IMR-90 (cell line): ENCODE data around the gene AGBL1. TPM values are rescaled to one million over a fixed set of nuclear protein-coding genes. Genes with fewer than 3 reads are reported as not detected.

Source experiments
- ATAC-seq: fragments of 200-7000 bp; cut with Tn5 transposase; 2 replicates; pipeline ENCODE4 v1.9.1; 2020; ENCODE audit warnings: low read depth, mild to moderate bottlenecking, moderate library complexity
- BruUV-seq: library from RNA; stranded (reverse); fragments of 400-500 nt; replicated peaks from 2 replicates; lab custom pipeline; 2021; lab: Mats Ljungman, UMichigan
- CTCF ChIA-PET: fragments of 300-600 bp; formaldehyde crosslinking; extraction: SDS; loops from one replicate; lab custom pipeline; 2021; ENCODE audit warnings: antibody characterized with exemption; lab: Yijun Ruan, JAX
- POLR2A ChIA-PET: fragments of 300-600 bp; sonication (Branson Sonifier 250); formaldehyde crosslinking; loops from one replicate; lab custom pipeline; 2022; ENCODE audit warnings: antibody characterized with exemption; ENCODE audit not compliant: unreplicated experiment; lab: Charles Lee
- DNase-seq: peaks from one replicate; pipeline ENCODE4 v3.0.0; 2013
- H2AFZ ChIP-seq: replicated peaks from 2 replicates; pipeline ENCODE3; 2013; ENCODE audit warnings: low read length, mild to moderate bottlenecking; ENCODE audit not compliant: poor library complexity
- H2AK5ac ChIP-seq: 2 replicates; pipeline ENCODE4 v1.6.1; 2013; ENCODE audit warnings: low read depth, low read length, inconsistent platforms
- H2AK9ac ChIP-seq: replicated peaks from 2 replicates; pipeline ENCODE3; 2013; ENCODE audit warnings: mild to moderate bottlenecking, low read depth, low read length, moderate library complexity; ENCODE audit not compliant: poor library complexity
- H2BK120ac ChIP-seq: 2 replicates; pipeline ENCODE4 v1.6.1; 2013; ENCODE audit warnings: low read depth, low read length, inconsistent platforms
- H2BK15ac ChIP-seq: 3 replicates; pipeline ENCODE4 v1.6.1; 2013; ENCODE audit warnings: low read depth, low read length, inconsistent platforms
- H2BK20ac ChIP-seq: 2 replicates; pipeline ENCODE4 v1.6.1; 2013; ENCODE audit warnings: low read depth, mild to moderate bottlenecking, inconsistent platforms, low read length, moderate library complexity
- H2BK5ac ChIP-seq: 2 replicates; pipeline ENCODE4 v1.6.1; 2013; ENCODE audit warnings: mild to moderate bottlenecking, low read depth, low read length, inconsistent platforms; ENCODE audit not compliant: poor library complexity, severe bottlenecking
- H3K14ac ChIP-seq: replicated peaks from 2 replicates; pipeline ENCODE4 v1.6.1; 2013; ENCODE audit warnings: low read depth, low read length, inconsistent platforms
- H3K18ac ChIP-seq: 2 replicates; pipeline ENCODE4 v1.6.1; 2013; ENCODE audit warnings: low read depth, low read length, control low read depth
- H3K23ac ChIP-seq: 2 replicates; pipeline ENCODE4 v1.6.1; 2013; ENCODE audit warnings: low read depth, low read length, inconsistent platforms
- H3K27ac ChIP-seq: 2 replicates; pipeline ENCODE4 v1.5.1; 2013; ENCODE audit warnings: mild to moderate bottlenecking, control low read depth, low read length; ENCODE audit not compliant: insufficient read depth
- H3K27me3 ChIP-seq: 2 replicates; pipeline ENCODE4 v1.6.1; 2013; ENCODE audit warnings: low read length; ENCODE audit not compliant: control insufficient read depth, insufficient read depth
- H3K36me3 ChIP-seq: 2 replicates; pipeline ENCODE4 v1.6.1; 2013; ENCODE audit warnings: low read length, mixed read lengths; ENCODE audit not compliant: control insufficient read depth, insufficient read depth
- H3K4ac ChIP-seq: 2 replicates; pipeline ENCODE4 v1.6.1; 2013; ENCODE audit warnings: low read depth, low read length, inconsistent platforms
- H3K4me1 ChIP-seq: 2 replicates; pipeline ENCODE4 v1.6.1; 2013; ENCODE audit warnings: low read length, mixed read lengths; ENCODE audit not compliant: control insufficient read depth, insufficient read depth
- H3K4me2 ChIP-seq: 2 replicates; pipeline ENCODE4 v1.6.1; 2013; ENCODE audit warnings: low read depth, mild to moderate bottlenecking, control low read depth, low read length, moderate library complexity
- H3K4me3 ChIP-seq: 2 replicates; pipeline ENCODE4 v1.5.1; 2013; ENCODE audit warnings: low read depth, mild to moderate bottlenecking, control low read depth, low read length, moderate library complexity; ENCODE audit not compliant: insufficient read depth
- H3K56ac ChIP-seq: 2 replicates; pipeline ENCODE4 v1.6.1; 2013; ENCODE audit warnings: low read length, inconsistent platforms; ENCODE audit not compliant: insufficient read depth; ENCODE audit errors: extremely low read depth
- H3K79me1 ChIP-seq, 2 experiments: 2 replicates each; pipeline ENCODE4 v1.6.1; 2013; ENCODE audit warnings: low read length in 2 of 2, inconsistent platforms in 1 of 2, low read depth in 1 of 2
- H3K9ac ChIP-seq: 2 replicates; pipeline ENCODE4 v1.6.1; 2013; ENCODE audit warnings: low read depth, low read length, control low read depth
- H3K9me1 ChIP-seq: 2 replicates; pipeline ENCODE4 v1.6.1; 2013; ENCODE audit warnings: low read length, inconsistent platforms; ENCODE audit not compliant: insufficient read depth
- H3K9me3 ChIP-seq: 2 replicates; pipeline ENCODE4 v1.6.1; 2013; ENCODE audit warnings: low read length; ENCODE audit not compliant: control insufficient read depth, insufficient read depth
- H4K20me1 ChIP-seq: 2 replicates; pipeline ENCODE4 v1.6.1; 2013; ENCODE audit warnings: low read length, inconsistent platforms; ENCODE audit not compliant: insufficient read depth
- H4K5ac ChIP-seq: 2 replicates; pipeline ENCODE4 v1.6.1; 2013; ENCODE audit warnings: mild to moderate bottlenecking, low read depth, low read length, control low read depth
- H4K8ac ChIP-seq, 2 experiments: 2 replicates each; pipeline ENCODE4 v1.6.1; 2013; ENCODE audit warnings: low read depth in 2 of 2, low read length in 2 of 2, control low read depth in 1 of 2, inconsistent platforms in 1 of 2
- H4K91ac ChIP-seq: 2 replicates; pipeline ENCODE4 v1.6.1; 2013; ENCODE audit warnings: low read depth, low read length, inconsistent platforms; ENCODE audit not compliant: insufficient read depth
- BHLHE40 ChIP-seq: fragments of 150-350 bp; IDR thresholded peaks from 2 replicates; pipeline ENCODE4 v1.6.1; 2016; ENCODE audit warnings: mild to moderate bottlenecking, low read depth, low read length
- CEBPB ChIP-seq: IDR thresholded peaks from 2 replicates; pipeline ENCODE4 v1.6.1; 2012; ENCODE audit warnings: low read depth, low read length, improper control_type of control experiment
- CHD1 ChIP-seq: IDR thresholded peaks from 2 replicates; pipeline ENCODE4 v1.6.1; 2012; ENCODE audit warnings: low read depth, low read length, improper control_type of control experiment
- CTCF ChIP-seq: conservative IDR thresholded peaks from 2 replicates; pipeline ENCODE4 v1.5.1; 2012; ENCODE audit warnings: mild to moderate bottlenecking, low read depth, low read length, improper control_type of control experiment
- ELK1 ChIP-seq: fragments of 150-350 bp; IDR thresholded peaks from 2 replicates; pipeline ENCODE4 v1.6.1; 2016; ENCODE audit warnings: low read depth, mild to moderate bottlenecking, low read length, moderate library complexity, borderline replicate concordance
- FOS ChIP-seq: fragments of 150-350 bp; IDR thresholded peaks from 2 replicates; pipeline ENCODE4 v1.6.1; 2016; ENCODE audit warnings: low read depth, low read length
- MAFK ChIP-seq: IDR thresholded peaks from 2 replicates; pipeline ENCODE4 v1.6.1; 2012; ENCODE audit warnings: low read depth, low read length, improper control_type of control experiment
- MAZ ChIP-seq: IDR thresholded peaks from 2 replicates; pipeline ENCODE4 v1.6.1; 2012; ENCODE audit warnings: low read depth, mild to moderate bottlenecking, low read length, improper control_type of control experiment, moderate library complexity, borderline replicate concordance
- MXI1 ChIP-seq: IDR thresholded peaks from 2 replicates; pipeline ENCODE4 v1.6.1; 2012; ENCODE audit warnings: low read depth, mild to moderate bottlenecking, low read length, moderate library complexity, borderline replicate concordance
- NFE2L2 ChIP-seq: fragments of 150-350 bp; IDR thresholded peaks from 2 replicates; pipeline ENCODE4 v1.6.1; 2016; ENCODE audit warnings: low read depth, mild to moderate bottlenecking, low read length
- POLR2A ChIP-seq: IDR thresholded peaks from 2 replicates; pipeline ENCODE4 v1.6.1; 2012; ENCODE audit warnings: mild to moderate bottlenecking, low read depth, low read length
- RAD21 ChIP-seq: IDR thresholded peaks from 2 replicates; pipeline ENCODE4 v1.6.1; 2012; ENCODE audit warnings: low read length, improper control_type of control experiment
- RCOR1 ChIP-seq: IDR thresholded peaks from 2 replicates; pipeline ENCODE4 v1.6.1; 2012; ENCODE audit warnings: mild to moderate bottlenecking, low read length, improper control_type of control experiment; ENCODE audit not compliant: insufficient replicate concordance
- RFX5 ChIP-seq: IDR thresholded peaks from 2 replicates; pipeline ENCODE4 v1.8.0; 2012; ENCODE audit warnings: low read depth, mild to moderate bottlenecking, low read length, moderate library complexity
- SMC3 ChIP-seq: fragments of 150-350 bp; IDR thresholded peaks from 2 replicates; pipeline ENCODE4 v1.6.1; 2016; ENCODE audit warnings: low read depth, mild to moderate bottlenecking, antibody characterized with exemption, low read length, moderate library complexity
- USF2 ChIP-seq: fragments of 150-350 bp; IDR thresholded peaks from 2 replicates; pipeline ENCODE4 v1.6.1; 2017; ENCODE audit warnings: mild to moderate bottlenecking, antibody characterized with exemption, low read length, low read depth
- WGBS, 2 experiments: methylation state at CpG; one replicate each; pipeline versions ENCODE4 v1.1.5 to v1.1.7; 2013; ENCODE audit warnings: missing lambda C conversion rate in 2 of 2; ENCODE audit not compliant: insufficient read length in 1 of 2; ENCODE audit errors: extremely low coverage in 2 of 2; 5-methylcytosine and 5-hydroxymethylcytosine counted together
- dilution Hi-C: fragments of 300-500 bp; cut with HindIII; formaldehyde crosslinking; loops from one replicate; pipeline ENCODE4 v1.14.3; 2018; ENCODE audit warnings: low sequenced_read_pairs; ENCODE audit not compliant: unreplicated experiment
- in situ Hi-C: fragments of 300-500 bp; cut with MboI; formaldehyde crosslinking; loops from 3 replicates; pipeline ENCODE4 v1.14.3; 2019; ENCODE audit warnings: low sequenced_read_pairs, inconsistent platforms, mixed read lengths
- intact Hi-C: fragments of 100-400 bp; cut with micrococcal nuclease; formaldehyde crosslinking; loops from 2 replicates; pipeline ENCODE4 v1.10.0; 2022
- polyA plus RNA-seq, 3 experiments: library from polyadenylated mRNA; depleted of rRNA; stranded (reverse); fragments of >200 nt; gene quantifications; 2 replicates each; pipeline ENCODE4 v1.2.3, GENCODE V29; 2012; ENCODE audit warnings: low replicate concordance in 1 of 3
- total RNA-seq: library from RNA; depleted of rRNA; stranded (reverse); fragments of >200 nt; gene quantifications from 2 replicates; pipeline ENCODE4 v1.2.3, GENCODE V29; 2012

AGBL1 gene
- total and polyA plus RNA-seq, 2 of the 4 experiments (the other 2 are of a cell fraction): not detected

DNA sequence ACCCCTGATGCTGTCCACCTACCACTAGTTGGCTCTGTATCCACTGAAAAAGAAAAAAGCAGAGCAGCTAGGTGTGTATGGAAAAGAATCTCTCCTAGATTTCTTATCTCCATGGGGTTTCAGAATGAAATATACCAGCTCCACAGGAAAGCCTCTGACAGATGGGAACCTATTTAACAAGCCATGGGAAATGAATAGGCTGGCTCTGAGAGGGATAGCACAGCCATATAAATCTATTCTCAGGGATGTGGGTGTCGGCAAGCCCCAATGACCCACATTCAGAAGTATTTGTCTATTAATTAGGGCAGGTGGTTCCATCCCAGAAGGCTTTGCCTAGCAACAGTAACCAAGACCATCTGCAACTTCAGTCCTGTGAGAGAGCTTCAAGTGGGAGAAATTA, 694.1 kb downstream of the AGBL1 start:
- H2BK120ac ChIP-seq: no peak overlapping the region
- no peaks in the 10 kb centered on the region for H4K20me1 ChIP-seq
- H2AK5ac ChIP-seq: no peak overlapping the region
- intact Hi-C loops (no loop called here), dilution Hi-C loops (no loop called here), in situ Hi-C loops (no loop called here)
- H3K4me2 ChIP-seq: no peak overlapping the region
- CTCF ChIA-PET: no interaction called here
- no peak overlapping the region for H3K4me3 ChIP-seq
- H2BK20ac ChIP-seq: no peak overlapping the region
- H3K9me3 ChIP-seq: peaks cover 12% of the 10 kb centered on the region
- no peak overlapping the region for H3K56ac ChIP-seq
- WGBS, 2 experiments: no CpG with 5 or more reads among the region's 1 CpG
- no peak overlapping the region for H2AK9ac ChIP-seq
- no peak overlapping the region for H3K14ac ChIP-seq
- H3K4me1 ChIP-seq: no peaks in the 10 kb centered on the region
- no peak overlapping the region for H3K9ac ChIP-seq
- no TSS peak for BruUV-seq
- H3K4ac ChIP-seq: no peak overlapping the region
- TF ChIP-seq USF2 (no peak), CEBPB (no peak), MXI1 (no peak), BHLHE40 (no peak), RFX5 (no peak), CHD1 (no peak), FOS (no peak), SMC3 (no peak), MAFK (no peak), RCOR1 (no peak), CTCF (no peak), ELK1 (no peak), NFE2L2 (no peak), RAD21 (no peak), POLR2A (no peak), MAZ (no peak)
- POLR2A ChIA-PET: no interaction called here
- no peak overlapping the region for H2BK15ac ChIP-seq
- ATAC-seq: no peak
- no peaks in the 10 kb centered on the region for H3K9me1 ChIP-seq
- no peak overlapping the region for H4K5ac ChIP-seq
- H3K36me3 ChIP-seq: no peaks in the 10 kb centered on the region
- no peak overlapping the region for H3K18ac ChIP-seq
- H2BK5ac ChIP-seq: no peak overlapping the region
- no peak overlapping the region for H4K8ac ChIP-seq
- no peak overlapping the region for H3K27ac ChIP-seq
- H3K27me3 ChIP-seq: no peaks in the 10 kb centered on the region
- no peak for DNase-seq
- H2AFZ ChIP-seq: no peak overlapping the region
- no peaks in the 10 kb centered on the region for H3K79me1 ChIP-seq
- H4K91ac ChIP-seq: no peak overlapping the region
- no peak overlapping the region for H3K23ac ChIP-seq
